SK-N-MC (cell line): ENCODE data around the gene MSL1.

Experiments used
- EZH2 ChIP-seq: fragments of 200-600 bp; sonication (generic); IDR thresholded peaks from one replicate; pipeline ENCODE4 v1.6.1; 2017; ENCODE audit warnings: antibody characterized with exemption
- FOXP2 ChIP-seq: optimal IDR thresholded peaks from 2 replicates; pipeline ENCODE3; 2011; ENCODE audit warnings: mild to moderate bottlenecking, moderate library complexity; ENCODE audit not compliant: insufficient read depth; ENCODE audit errors: extremely low read length, control extremely low read depth
- POLR2AphosphoS5 ChIP-seq: IDR thresholded peaks from 2 replicates; pipeline ENCODE4 v1.6.1; 2012; ENCODE audit warnings: mild to moderate bottlenecking, low read depth, low read length, borderline replicate concordance

DNA sequence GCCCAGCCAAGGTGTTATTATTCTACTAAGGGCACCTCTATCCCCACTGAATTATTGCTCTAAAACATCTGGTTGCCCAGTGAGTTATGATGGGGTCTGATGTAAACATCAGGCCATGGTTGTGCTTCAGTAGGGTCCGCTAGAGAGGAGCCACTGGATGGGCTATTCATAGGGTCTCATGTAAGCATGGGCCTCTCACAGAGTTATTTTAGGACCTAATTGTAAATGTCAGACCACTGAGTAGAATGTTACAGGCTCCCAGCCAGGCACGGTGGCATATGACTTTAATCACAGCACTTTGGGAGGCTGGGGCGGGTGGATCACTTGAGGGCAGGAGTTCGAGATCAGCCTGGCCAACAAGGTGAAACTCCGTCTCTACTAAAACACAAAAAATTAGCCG lies 60.8 kb downstream of the MSL1 start:
- TF ChIP-seq POLR2AphosphoS5 (no peak), EZH2 (no peak), FOXP2 (no peak)
